ENCODE measurements around the gene PAX3. TPM values are rescaled to one million over a fixed set of nuclear protein-coding genes. Genes with fewer than 3 reads are reported as not detected.

Gene PAX3
- total RNA-seq, 2 experiments from 2014 or later, result not detected

GRCh38 chr2:222319586-222320435 is 21.0 kb upstream of the PAX3 start:
- peak; percentile 37 for ATAC-seq
- ChIA-PET POLR2A (no interaction called here), CTCF (interaction anchor here (1.0 to 2.5 kb wide), 2 partner anchors 242 kb away, joined by 3 to 14 read pairs; no protein-coding TSS in a partner anchor)
- H3K27ac Mint-ChIP-seq, result no peak overlapping the region
- H3K4me3 Mint-ChIP-seq, result no peak overlapping the region
- peaks cover 9% of the 10 kb centered on the region for H3K4me1 Mint-ChIP-seq (ENCODE audit: low read depth)
- H3K27me3 Mint-ChIP-seq (ENCODE audit: low read depth), result peaks cover 43% of the 10 kb centered on the region
- H3K36me3 Mint-ChIP-seq (ENCODE audit: low read depth), result no peaks in the 10 kb centered on the region
- DNase-seq, result no peak
- H3K9me3 Mint-ChIP-seq (ENCODE audit: insufficient read depth), result no peaks in the 10 kb centered on the region

DNA sequence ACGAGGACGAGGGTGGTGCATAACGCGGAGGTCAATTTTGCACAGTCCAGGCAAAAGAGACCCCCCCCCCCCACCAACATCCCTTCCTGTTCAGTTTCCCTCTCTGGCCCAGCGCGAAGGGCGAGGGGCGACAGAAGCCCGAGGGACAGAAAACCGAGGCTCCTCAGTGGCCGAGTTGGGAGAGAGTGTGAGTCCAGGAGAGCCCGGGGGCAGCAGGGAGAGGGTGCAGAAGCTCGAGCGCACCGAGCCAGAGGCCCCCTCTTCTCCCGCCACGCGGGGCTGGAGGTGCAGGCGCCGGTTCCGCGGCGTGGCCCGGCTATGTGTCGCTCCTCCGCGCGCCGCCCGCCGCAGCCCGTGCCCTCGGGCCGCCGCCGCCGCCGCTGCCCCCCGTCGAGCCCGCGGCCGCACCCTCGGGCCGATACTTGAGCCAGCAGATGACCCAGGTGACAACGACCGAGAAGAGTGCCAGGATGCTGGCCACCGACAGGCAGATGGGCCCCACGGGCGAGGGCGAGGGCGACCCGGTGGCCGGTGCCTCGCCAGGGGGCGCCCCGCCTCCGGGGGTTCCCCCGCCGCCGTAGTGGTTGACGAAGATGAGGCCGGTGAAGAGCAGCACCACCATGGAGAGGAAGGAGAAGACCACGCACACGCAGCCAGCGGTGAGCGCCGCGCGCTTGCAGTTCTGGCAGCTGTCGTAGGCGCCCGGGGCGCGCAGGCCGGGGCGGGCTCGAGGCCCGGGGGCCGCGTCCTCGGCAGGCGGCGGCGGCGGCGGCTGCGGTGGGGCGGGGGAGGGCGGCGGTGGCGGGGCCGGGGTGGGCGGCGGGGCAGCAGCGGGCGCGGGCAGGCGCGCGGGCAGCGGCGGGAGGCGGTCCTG is 20.2 kb upstream of the PAX3 start:
- no peak for DNase-seq
- H3K9me3 Mint-ChIP-seq (ENCODE audit: insufficient read depth), result no peaks in the 10 kb centered on the region

GRCh38 chr2:222318026-222318711 is 19.4 kb upstream of the PAX3 start:
- Mint-ChIP-seq H3K4me3 (peak overlapping the region; percentile 69), H3K27me3 (ENCODE audit: low read depth) (peaks cover 51% of the 10 kb centered on the region), H3K4me1 (ENCODE audit: low read depth) (peaks cover 9% of the 10 kb centered on the region), H3K27ac (no peak overlapping the region), H3K36me3 (ENCODE audit: low read depth) (no peaks in the 10 kb centered on the region), H3K9me3 (ENCODE audit: insufficient read depth) (no peaks in the 10 kb centered on the region)
- ChIA-PET POLR2A (no interaction called here), CTCF (interaction anchor here (0.7 to 1.9 kb wide), 26 partner anchors 11 to 585 kb away, joined by 3 to 32 read pairs (median 4); no protein-coding TSS in a partner anchor)
- peak; percentile 52 for DNase-seq
- peak; percentile 74 for ATAC-seq

More for the DNA sequence above, 20.2 kb upstream of the PAX3 start:
- H3K36me3 Mint-ChIP-seq (ENCODE audit: low read depth), result no peaks in the 10 kb centered on the region
- ChIA-PET POLR2A (no interaction called here), CTCF (interaction anchor here (0.8 to 1.9 kb wide), 21 partner anchors 11 to 390 kb away, joined by 3 to 32 read pairs (median 4); no protein-coding TSS in a partner anchor)
- H3K27ac Mint-ChIP-seq, result no peak overlapping the region
- peaks cover 9% of the 10 kb centered on the region for H3K4me1 Mint-ChIP-seq (ENCODE audit: low read depth)
- peak overlapping the region; percentile 69 for H3K4me3 Mint-ChIP-seq
- ATAC-seq, result peak; percentile 72
- H3K27me3 Mint-ChIP-seq (ENCODE audit: low read depth), result peaks cover 47% of the 10 kb centered on the region

- ATAC-seq (no peak), DNase-seq (no peak)
- peaks cover 6% of the 10 kb centered on the region for H3K36me3 Mint-ChIP-seq (ENCODE audit: low read depth)
- no peaks in the 10 kb centered on the region for H3K9me3 Mint-ChIP-seq (ENCODE audit: insufficient read depth)
- no peak overlapping the region for H3K4me3 Mint-ChIP-seq
- no peak overlapping the region for H3K27ac Mint-ChIP-seq
- peaks cover 63% of the 10 kb centered on the region for H3K27me3 Mint-ChIP-seq (ENCODE audit: low read depth)
- CTCF ChIA-PET, result no interaction called here
- H3K4me1 Mint-ChIP-seq (ENCODE audit: low read depth), result peaks cover 8% of the 10 kb centered on the region
- POLR2A ChIA-PET, result no interaction called here
These were observed 16.8 kb upstream of the PAX3 start for GRCh38 chr2:222315443-222316121.

GRCh38 chr2:222313816-222314215 is 15.0 kb upstream of the PAX3 start:
- H3K9me3 Mint-ChIP-seq (ENCODE audit: insufficient read depth), result no peaks in the 10 kb centered on the region
- POLR2A ChIA-PET, result interaction anchor here (0.7 kb wide), 1 partner anchor 243 kb away, joined by 3 read pairs; no protein-coding TSS in a partner anchor
- no peak overlapping the region for H3K27ac Mint-ChIP-seq
- ATAC-seq (no peak), DNase-seq (no peak)
- CTCF ChIA-PET, result interaction anchor here (0.9 kb wide), 1 partner anchor 17 kb away, joined by 4 read pairs; no protein-coding TSS in a partner anchor
- peaks cover 8% of the 10 kb centered on the region for H3K36me3 Mint-ChIP-seq (ENCODE audit: low read depth)
- no peak overlapping the region for H3K4me3 Mint-ChIP-seq
- peaks cover 5% of the 10 kb centered on the region for H3K4me1 Mint-ChIP-seq (ENCODE audit: low read depth)
- H3K27me3 Mint-ChIP-seq (ENCODE audit: low read depth), result peaks cover 77% of the 10 kb centered on the region

GRCh38 chr2:222311978-222312738 is 13.4 kb upstream of the PAX3 start:
- H3K9me3 Mint-ChIP-seq (ENCODE audit: insufficient read depth), result peaks cover 5% of the 10 kb centered on the region
- ChIA-PET CTCF (no interaction called here), POLR2A (no interaction called here)

GRCh38 chr2:222311319-222311977 is 12.7 kb upstream of the PAX3 start:
- no peak overlapping the region for H3K27ac Mint-ChIP-seq
- CTCF ChIA-PET, result no interaction called here
- POLR2A ChIA-PET, result no interaction called here

More at GRCh38 chr2:222311978-222312738, 13.4 kb upstream of the PAX3 start:
- Mint-ChIP-seq H3K27me3 (ENCODE audit: low read depth) (peaks cover 85% of the 10 kb centered on the region), H3K4me3 (peak overlapping the region; percentile 22), H3K4me1 (ENCODE audit: low read depth) (peaks cover 3% of the 10 kb centered on the region), H3K27ac (no peak overlapping the region), H3K36me3 (ENCODE audit: low read depth) (peaks cover 8% of the 10 kb centered on the region)
- DNase-seq (no peak), ATAC-seq (no peak)

GRCh38 chr2:222310747-222311318 is 12.0 kb upstream of the PAX3 start:
- Mint-ChIP-seq H3K9me3 (ENCODE audit: insufficient read depth) (peaks cover 5% of the 10 kb centered on the region), H3K4me1 (ENCODE audit: low read depth) (peaks cover 9% of the 10 kb centered on the region), H3K27me3 (ENCODE audit: low read depth) (peaks cover 89% of the 10 kb centered on the region), H3K36me3 (ENCODE audit: low read depth) (peaks cover 8% of the 10 kb centered on the region), H3K27ac (no peak overlapping the region), H3K4me3 (no peak overlapping the region)
- no peak for ATAC-seq
- POLR2A ChIA-PET, result no interaction called here
- CTCF ChIA-PET, result no interaction called here
- no peak for DNase-seq

More at GRCh38 chr2:222311319-222311977, 12.7 kb upstream of the PAX3 start:
- peaks cover 5% of the 10 kb centered on the region for H3K9me3 Mint-ChIP-seq (ENCODE audit: insufficient read depth)
- H3K36me3 Mint-ChIP-seq (ENCODE audit: low read depth), result peaks cover 8% of the 10 kb centered on the region
- H3K4me3 Mint-ChIP-seq, result no peak overlapping the region
- DNase-seq (no peak), ATAC-seq (no peak)
- peaks cover 4% of the 10 kb centered on the region for H3K4me1 Mint-ChIP-seq (ENCODE audit: low read depth)
- H3K27me3 Mint-ChIP-seq (ENCODE audit: low read depth), result peaks cover 87% of the 10 kb centered on the region

DNA sequence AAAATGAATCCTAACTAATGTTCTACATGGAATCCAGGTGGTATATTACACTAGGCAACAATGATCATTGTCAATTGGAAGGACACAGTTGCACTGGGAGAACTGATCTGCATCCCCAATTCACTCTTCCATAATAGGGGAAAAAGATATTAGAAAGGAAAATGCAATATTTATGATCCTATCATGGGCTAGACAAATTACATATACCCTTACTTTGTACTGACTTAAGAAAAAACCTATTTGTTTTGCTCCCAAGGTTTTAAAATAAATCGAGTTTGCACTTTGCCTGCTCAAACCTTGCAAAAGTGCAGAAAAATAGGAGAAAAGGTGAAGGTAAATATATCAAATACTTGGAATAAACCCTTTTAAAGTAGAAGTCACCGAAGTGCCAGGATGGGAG is 11.0 kb upstream of the PAX3 start:
- H3K4me1 Mint-ChIP-seq (ENCODE audit: low read depth), result peaks cover 16% of the 10 kb centered on the region
- DNase-seq, result no peak
- ChIA-PET CTCF (no interaction called here), POLR2A (no interaction called here)
- H3K27ac Mint-ChIP-seq, result no peak overlapping the region
- peaks cover 5% of the 10 kb centered on the region for H3K9me3 Mint-ChIP-seq (ENCODE audit: insufficient read depth)
- peaks cover 89% of the 10 kb centered on the region for H3K27me3 Mint-ChIP-seq (ENCODE audit: low read depth)
- no peak overlapping the region for H3K4me3 Mint-ChIP-seq
- H3K36me3 Mint-ChIP-seq (ENCODE audit: low read depth), result peaks cover 10% of the 10 kb centered on the region
- ATAC-seq, result no peak

DNA sequence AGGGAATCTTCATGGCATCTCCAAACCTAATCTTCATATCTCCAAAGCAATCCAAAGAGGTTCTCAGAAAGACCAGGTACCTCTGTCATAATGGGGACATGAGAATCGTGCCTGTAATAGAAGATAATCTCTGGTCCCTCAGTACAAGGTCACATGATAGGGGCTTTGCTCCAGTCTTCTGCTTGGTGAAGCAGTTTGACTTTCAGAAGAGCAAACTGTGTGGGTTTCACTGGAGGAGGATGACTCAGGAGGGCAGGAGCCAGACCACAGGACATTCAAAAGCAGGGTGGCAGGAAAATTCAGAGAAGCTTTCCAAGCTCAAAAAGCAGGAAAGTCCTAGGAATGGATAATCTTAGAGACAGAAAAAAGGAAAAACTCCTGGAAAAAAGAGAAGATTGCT is 10.6 kb upstream of the PAX3 start:
- DNase-seq (no peak), ATAC-seq (no peak)
- Mint-ChIP-seq H3K4me1 (ENCODE audit: low read depth) (peaks cover 16% of the 10 kb centered on the region), H3K27me3 (ENCODE audit: low read depth) (peaks cover 92% of the 10 kb centered on the region), H3K4me3 (no peak overlapping the region), H3K9me3 (ENCODE audit: insufficient read depth) (peaks cover 5% of the 10 kb centered on the region), H3K36me3 (ENCODE audit: low read depth) (peaks cover 11% of the 10 kb centered on the region), H3K27ac (no peak overlapping the region)
- CTCF ChIA-PET, result no interaction called here
- POLR2A ChIA-PET, result no interaction called here
